ENCODE data around the gene PTPN14.

- TF ChIP-seq CTCF (IDR thresholded peaks at IDR 0.05; ENCODE audit: borderline replicate concordance, extremely low read depth, low read length, poor library complexity, severe bottlenecking) (no peak), EZH2 (IDR thresholded peaks at IDR 0.05; ENCODE audit: borderline replicate concordance, low read depth, low read length, severe bottlenecking) (no peak)
Measured at GRCh38 chr1:214303141-214303930, 248.1 kb downstream of the PTPN14 start.
